DOHH2 (cell line): Measurements from ENCODE around the gene PPM1N.

Source experiments
- CTCF ChIP-seq: fragments of 200-600 bp; sonication (generic); IDR thresholded peaks from one replicate; pipeline ENCODE4 v1.5.1; 2014; ENCODE audit warnings: antibody characterized with exemption, mild to moderate bottlenecking, low read depth, low read length; ENCODE audit not compliant: poor library complexity, severe bottlenecking
- EZH2phosphoT487 ChIP-seq: fragments of 200-600 bp; sonication (generic); IDR thresholded peaks from 2 replicates; pipeline ENCODE4 v1.6.1; 2017; ENCODE audit warnings: borderline replicate concordance, mild to moderate bottlenecking, antibody characterized with exemption, low read length, moderate library complexity, mixed read lengths

- TF ChIP-seq CTCF (no peak), EZH2phosphoT487 (no peak)
These were observed 27.9 kb downstream of the PPM1N start for GRCh38 chr19:45526143-45526542.
